A673 (cell line): ENCODE measurements around the gene SH3PXD2B.

Experiments
- CTCF ChIP-seq: fragments of 300-800, 200-600 bp; sonication (generic); conservative IDR thresholded peaks from 2 replicates; pipeline ENCODE4 v1.5.1; 2017; ENCODE audit warnings: low read depth, mild to moderate bottlenecking, antibody characterized with exemption, low read length, moderate library complexity, mixed read lengths
- EZH2 ChIP-seq: fragments of 200-600 bp; sonication (generic); IDR thresholded peaks from 2 replicates; pipeline ENCODE4 v1.6.1; 2017; ENCODE audit warnings: borderline replicate concordance, low read depth, mild to moderate bottlenecking, mixed read lengths, antibody characterized with exemption, low read length; ENCODE audit not compliant: poor library complexity, severe bottlenecking

GRCh38 chr5:172498431-172499129, 44.3 kb upstream of the SH3PXD2B start:
- TF ChIP-seq CTCF (no peak), EZH2 (no peak)
